GM21529 (cell line): ENCODE measurements around the gene RDH5.

Source experiments
- ATAC-seq: cut with Tn5 transposase; IDR thresholded peaks from one replicate; pipeline ENCODE4 v1.9.1; 2021; ENCODE audit not compliant: unreplicated experiment

Gene RDH5

GRCh38 chr12:55727643-55728185 is 7.5 kb downstream of the RDH5 start:
- no peak for ATAC-seq

GRCh38 chr12:55728186-55728938 is 8.2 kb downstream of the RDH5 start:
- ATAC-seq: peak; percentile 11

- peak; percentile 60 for ATAC-seq
Observed at GRCh38 chr12:55728939-55729818, 9.0 kb downstream of the RDH5 start, which contains the start of gene CD63. CD63 (minus strand) TSS chr12:55729009; CDS start chr12:55728341, 668 bp downstream.

GRCh38 chr12:55729819-55730818 is 9.9 kb downstream of the RDH5 start:
- peak; percentile 42 for ATAC-seq

- ATAC-seq: no peak
Observed at GRCh38 chr12:55732288-55732687, 12.1 kb downstream of the RDH5 start.

- no peak for ATAC-seq
Observed at GRCh38 chr12:55733021-55733555, 12.9 kb downstream of the RDH5 start.

GRCh38 chr12:55733858-55734257 is 13.7 kb downstream of the RDH5 start:
- ATAC-seq: no peak

GRCh38 chr12:55734595-55734994 is 14.4 kb downstream of the RDH5 start:
- ATAC-seq: no peak

- ATAC-seq: no peak
Observed at GRCh38 chr12:55736076-55736475, 15.9 kb downstream of the RDH5 start.

- ATAC-seq: no peak
Observed at GRCh38 chr12:55736780-55737580, 16.8 kb downstream of the RDH5 start.

GRCh38 chr12:55737581-55738122 is 17.5 kb downstream of the RDH5 start:
- ATAC-seq: peak; percentile 3

GRCh38 chr12:55738123-55739024 is 18.2 kb downstream of the RDH5 start:
- ATAC-seq: peak; percentile 84

- ATAC-seq: no peak
Observed at GRCh38 chr12:55739025-55739378, 18.8 kb downstream of the RDH5 start.

GRCh38 chr12:55741931-55742680 is 21.9 kb downstream of the RDH5 start:
- ATAC-seq: no peak

GRCh38 chr12:55742719-55743405 is 22.7 kb downstream of the RDH5 start, which contains the start of gene GDF11:
GDF11 (plus strand) TSS chr12:55743122; CDS start chr12:55743317, 195 bp downstream.
- ATAC-seq: peak; percentile 35

- ATAC-seq: peak; percentile 64
Observed at GRCh38 chr12:55743406-55744339, 23.5 kb downstream of the RDH5 start.
